ENCODE measurements around the gene CATSPER3. TPM values are rescaled to one million over a fixed set of nuclear protein-coding genes. Genes with fewer than 3 reads are reported as not detected.

The CATSPER3 gene
- total and polyA plus RNA-seq, 2 of the 13 experiments (the other 11 are each of a cell fraction or from before 2014, with no cell fraction given): 0.33 to 0.37 TPM

DNA sequence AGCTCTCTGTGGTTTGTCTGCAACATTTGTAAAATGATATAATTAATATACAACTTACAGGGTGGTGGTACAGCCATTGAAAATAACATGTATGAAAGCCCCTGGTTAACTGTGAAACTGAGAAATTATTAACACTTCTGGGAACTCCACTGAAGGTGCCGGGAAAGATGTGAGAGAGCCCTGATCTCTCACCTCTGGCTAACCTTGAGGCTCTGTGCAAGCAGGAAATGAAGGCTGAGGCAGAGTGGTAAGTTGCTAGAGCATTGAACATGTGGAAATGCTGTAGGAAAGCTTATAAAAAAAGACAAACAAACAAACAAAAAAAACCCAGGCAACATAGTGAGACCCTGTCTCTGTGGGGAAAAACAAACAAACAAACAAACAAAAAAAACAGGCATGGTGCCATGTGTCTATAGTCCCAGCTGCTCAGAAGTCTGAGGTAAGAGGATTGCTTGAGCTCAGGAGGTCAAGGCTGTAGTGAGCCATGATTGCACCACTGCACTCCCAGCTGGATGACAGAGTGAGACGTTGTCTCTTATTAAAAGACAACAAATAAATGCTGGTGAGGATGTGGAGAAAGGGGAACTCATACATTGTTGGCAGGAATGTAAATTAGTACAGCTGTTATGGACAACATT is 7.5 kb downstream of the CATSPER3 start (continued):
- TF ChIP-seq TBX2 (CRISPR knock-in tag; IDR thresholded peaks at IDR 0.05; ENCODE audit: borderline replicate concordance) (no peak), ZNF644 (CRISPR knock-in tag; IDR thresholded peaks at IDR 0.05; ENCODE audit: low read depth) (peak; percentile 66), SOX6 (IDR thresholded peaks at IDR 0.05) (no peak), SOX6 (CRISPR knock-in tag; IDR thresholded peaks at IDR 0.05) (peak; percentile 67), TP53 (CRISPR knock-in tag; conservative IDR thresholded peaks at IDR 0.05) (no peak), ETV5 (CRISPR knock-in tag; IDR thresholded peaks at IDR 0.05; ENCODE audit: borderline replicate concordance) (peak; percentile 22; the same call in 1 of the 2 replicates), FOXA1 (IDR thresholded peaks at IDR 0.05) (peak; percentile 50; the same call in 1 of the 2 replicates), FOXA1 (CRISPR knock-in tag; IDR thresholded peaks at IDR 0.05) (0 out of 2 replicates have a peak, but pooled peaks have one; percentile 20), ZZZ3 (CRISPR knock-in tag; IDR thresholded peaks at IDR 0.05; ENCODE audit: borderline replicate concordance) (no peak), ZNF17 (CRISPR knock-in tag; IDR thresholded peaks at IDR 0.05) (no peak), HOXA3 (CRISPR knock-in tag; IDR thresholded peaks at IDR 0.05) (no peak), CHD2 (IDR thresholded peaks at IDR 0.05; ENCODE audit: low read depth, low read length) (no peak), NCOA1 (CRISPR knock-in tag; IDR thresholded peaks at IDR 0.05) (no peak; the same call in 1 of the 2 replicates), NCOA2 (CRISPR knock-in tag; IDR thresholded peaks at IDR 0.05) (peak; percentile 66), HNF4G (IDR thresholded peaks at IDR 0.05; ENCODE audit: borderline replicate concordance, low read depth, low read length) (peak; percentile 7; the same call in 1 of the 2 replicates), HNF4G (CRISPR knock-in tag; IDR thresholded peaks at IDR 0.05; ENCODE audit: borderline replicate concordance, low read depth) (no peak), ELF1 (CRISPR knock-in tag; IDR thresholded peaks at IDR 0.05) (0 out of 2 replicates have a peak, but pooled peaks have one; percentile 19), GATAD2A (CRISPR knock-in tag; IDR thresholded peaks at IDR 0.05) (peak; percentile 69; the same call in 1 of the 2 replicates), ZSCAN20 (CRISPR knock-in tag; IDR thresholded peaks at IDR 0.05; ENCODE audit: borderline replicate concordance) (no peak), NR2F6 (IDR thresholded peaks at IDR 0.05) (peak; percentile 87), NR2F6 (CRISPR knock-in tag; IDR thresholded peaks at IDR 0.05) (peak; percentile 91), ZNF264 (CRISPR knock-in tag; IDR thresholded peaks at IDR 0.05) (no peak), SKI (IDR thresholded peaks at IDR 0.05; ENCODE audit: partially characterized antibody) (peak; percentile 32), SOX5 (CRISPR knock-in tag; IDR thresholded peaks at IDR 0.05; ENCODE audit: borderline replicate concordance) (0 out of 2 replicates have a peak, but pooled peaks have one; percentile 10)
- TF ChIP-seq, protein P1, sequence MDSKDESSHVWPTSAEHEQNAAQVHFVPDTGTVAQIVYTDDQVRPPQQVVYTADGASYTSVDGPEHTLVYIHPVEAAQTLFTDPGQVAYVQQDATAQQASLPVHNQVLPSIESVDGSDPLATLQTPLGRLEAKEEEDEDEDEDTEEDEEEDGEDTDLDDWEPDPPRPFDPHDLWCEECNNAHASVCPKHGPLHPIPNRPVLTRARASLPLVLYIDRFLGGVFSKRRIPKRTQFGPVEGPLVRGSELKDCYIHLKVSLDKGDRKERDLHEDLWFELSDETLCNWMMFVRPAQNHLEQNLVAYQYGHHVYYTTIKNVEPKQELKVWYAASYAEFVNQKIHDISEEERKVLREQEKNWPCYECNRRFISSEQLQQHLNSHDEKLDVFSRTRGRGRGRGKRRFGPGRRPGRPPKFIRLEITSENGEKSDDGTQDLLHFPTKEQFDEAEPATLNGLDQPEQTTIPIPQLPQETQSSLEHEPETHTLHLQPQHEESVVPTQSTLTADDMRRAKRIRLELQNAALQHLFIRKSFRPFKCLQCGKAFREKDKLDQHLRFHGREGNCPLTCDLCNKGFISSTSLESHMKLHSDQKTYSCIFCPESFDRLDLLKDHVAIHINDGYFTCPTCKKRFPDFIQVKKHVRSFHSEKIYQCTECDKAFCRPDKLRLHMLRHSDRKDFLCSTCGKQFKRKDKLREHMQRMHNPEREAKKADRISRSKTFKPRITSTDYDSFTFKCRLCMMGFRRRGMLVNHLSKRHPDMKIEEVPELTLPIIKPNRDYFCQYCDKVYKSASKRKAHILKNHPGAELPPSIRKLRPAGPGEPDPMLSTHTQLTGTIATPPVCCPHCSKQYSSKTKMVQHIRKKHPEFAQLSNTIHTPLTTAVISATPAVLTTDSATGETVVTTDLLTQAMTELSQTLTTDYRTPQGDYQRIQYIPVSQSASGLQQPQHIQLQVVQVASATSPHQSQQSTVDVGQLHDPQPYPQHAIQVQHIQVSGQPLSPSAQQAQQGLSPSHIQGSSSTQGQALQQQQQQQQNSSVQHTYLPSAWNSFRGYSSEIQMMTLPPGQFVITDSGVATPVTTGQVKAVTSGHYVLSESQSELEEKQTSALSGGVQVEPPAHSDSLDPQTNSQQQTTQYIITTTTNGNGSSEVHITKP (CRISPR knock-in tag; IDR thresholded peaks at IDR 0.05; ENCODE audit: low read depth): 0 out of 2 replicates have a peak, but pooled peaks have one; percentile 22
- TF ChIP-seq, protein P2, sequence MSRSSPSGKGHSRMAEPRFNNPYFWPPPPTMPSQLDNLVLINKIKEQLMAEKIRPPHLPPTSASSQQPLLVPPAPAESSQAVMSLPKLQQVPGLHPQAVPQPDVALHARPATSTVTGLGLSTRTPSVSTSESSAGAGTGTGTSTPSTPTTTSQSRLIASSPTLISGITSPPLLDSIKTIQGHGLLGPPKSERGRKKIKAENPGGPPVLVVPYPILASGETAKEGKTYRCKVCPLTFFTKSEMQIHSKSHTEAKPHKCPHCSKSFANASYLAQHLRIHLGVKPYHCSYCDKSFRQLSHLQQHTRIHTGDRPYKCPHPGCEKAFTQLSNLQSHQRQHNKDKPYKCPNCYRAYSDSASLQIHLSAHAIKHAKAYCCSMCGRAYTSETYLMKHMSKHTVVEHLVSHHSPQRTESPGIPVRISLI (CRISPR knock-in tag; IDR thresholded peaks at IDR 0.05; ENCODE audit: borderline replicate concordance): peak; percentile 79
- TF ChIP-seq, protein P3, sequence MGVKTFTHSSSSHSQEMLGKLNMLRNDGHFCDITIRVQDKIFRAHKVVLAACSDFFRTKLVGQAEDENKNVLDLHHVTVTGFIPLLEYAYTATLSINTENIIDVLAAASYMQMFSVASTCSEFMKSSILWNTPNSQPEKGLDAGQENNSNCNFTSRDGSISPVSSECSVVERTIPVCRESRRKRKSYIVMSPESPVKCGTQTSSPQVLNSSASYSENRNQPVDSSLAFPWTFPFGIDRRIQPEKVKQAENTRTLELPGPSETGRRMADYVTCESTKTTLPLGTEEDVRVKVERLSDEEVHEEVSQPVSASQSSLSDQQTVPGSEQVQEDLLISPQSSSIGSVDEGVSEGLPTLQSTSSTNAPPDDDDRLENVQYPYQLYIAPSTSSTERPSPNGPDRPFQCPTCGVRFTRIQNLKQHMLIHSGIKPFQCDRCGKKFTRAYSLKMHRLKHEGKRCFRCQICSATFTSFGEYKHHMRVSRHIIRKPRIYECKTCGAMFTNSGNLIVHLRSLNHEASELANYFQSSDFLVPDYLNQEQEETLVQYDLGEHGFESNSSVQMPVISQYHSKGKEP (CRISPR knock-in tag; IDR thresholded peaks at IDR 0.05): no peak
